HFF-Myc (cell line): ENCODE measurements around the gene CDKAL1.

Source experiments
- DNase-seq: peaks from one replicate; pipeline ENCODE4 v3.0.0-alpha.2; 2011; ENCODE audit warnings: low read depth; ENCODE audit errors: extremely low read depth
- H3K4me3 ChIP-seq: replicated peaks from 2 replicates; pipeline ENCODE4 v1.5.1; 2011; ENCODE audit warnings: low read depth, mild to moderate bottlenecking, control low read depth, low read length
- TF ChIP-seq, protein P1 (sequence below): IDR thresholded peaks from 2 replicates; pipeline ENCODE4 v1.5.1; 2012; ENCODE audit warnings: mild to moderate bottlenecking, low read depth, low read length, control low read depth; ENCODE audit errors: missing control alignments

The CDKAL1 gene

DNA sequence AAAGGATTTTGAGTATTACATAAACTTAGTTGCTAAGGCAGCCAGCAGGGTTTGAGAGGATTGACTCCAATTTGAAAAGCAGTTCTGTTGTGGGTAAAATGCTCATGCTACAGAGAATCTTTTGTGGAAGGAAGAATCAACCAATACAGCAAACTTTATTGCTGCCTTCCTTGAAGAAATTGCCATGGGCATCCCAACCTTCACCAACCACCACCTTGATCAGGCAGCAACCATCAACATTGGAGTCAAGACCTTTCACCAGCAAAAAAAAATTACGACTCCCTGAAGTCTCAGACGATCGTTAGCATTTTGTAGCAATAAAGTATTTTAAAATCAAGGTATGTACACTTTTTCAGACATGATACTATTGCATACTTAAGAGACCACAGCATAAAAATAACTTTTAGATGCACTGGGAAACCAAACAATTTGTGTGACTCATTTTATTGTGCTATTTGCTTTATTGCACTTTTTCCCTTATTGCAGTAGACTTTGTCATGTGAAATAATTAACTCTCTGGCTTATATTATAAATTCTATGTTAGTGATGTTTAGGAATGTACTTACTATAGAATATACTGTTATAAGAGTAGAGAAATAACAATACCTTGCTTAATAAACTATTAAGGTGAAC is 390.8 kb downstream of the CDKAL1 start:
- DNase-seq, result no peak
- no peak overlapping the region for H3K4me3 ChIP-seq
- TF ChIP-seq, protein P1, sequence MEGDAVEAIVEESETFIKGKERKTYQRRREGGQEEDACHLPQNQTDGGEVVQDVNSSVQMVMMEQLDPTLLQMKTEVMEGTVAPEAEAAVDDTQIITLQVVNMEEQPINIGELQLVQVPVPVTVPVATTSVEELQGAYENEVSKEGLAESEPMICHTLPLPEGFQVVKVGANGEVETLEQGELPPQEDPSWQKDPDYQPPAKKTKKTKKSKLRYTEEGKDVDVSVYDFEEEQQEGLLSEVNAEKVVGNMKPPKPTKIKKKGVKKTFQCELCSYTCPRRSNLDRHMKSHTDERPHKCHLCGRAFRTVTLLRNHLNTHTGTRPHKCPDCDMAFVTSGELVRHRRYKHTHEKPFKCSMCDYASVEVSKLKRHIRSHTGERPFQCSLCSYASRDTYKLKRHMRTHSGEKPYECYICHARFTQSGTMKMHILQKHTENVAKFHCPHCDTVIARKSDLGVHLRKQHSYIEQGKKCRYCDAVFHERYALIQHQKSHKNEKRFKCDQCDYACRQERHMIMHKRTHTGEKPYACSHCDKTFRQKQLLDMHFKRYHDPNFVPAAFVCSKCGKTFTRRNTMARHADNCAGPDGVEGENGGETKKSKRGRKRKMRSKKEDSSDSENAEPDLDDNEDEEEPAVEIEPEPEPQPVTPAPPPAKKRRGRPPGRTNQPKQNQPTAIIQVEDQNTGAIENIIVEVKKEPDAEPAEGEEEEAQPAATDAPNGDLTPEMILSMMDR, result no peak

DNA sequence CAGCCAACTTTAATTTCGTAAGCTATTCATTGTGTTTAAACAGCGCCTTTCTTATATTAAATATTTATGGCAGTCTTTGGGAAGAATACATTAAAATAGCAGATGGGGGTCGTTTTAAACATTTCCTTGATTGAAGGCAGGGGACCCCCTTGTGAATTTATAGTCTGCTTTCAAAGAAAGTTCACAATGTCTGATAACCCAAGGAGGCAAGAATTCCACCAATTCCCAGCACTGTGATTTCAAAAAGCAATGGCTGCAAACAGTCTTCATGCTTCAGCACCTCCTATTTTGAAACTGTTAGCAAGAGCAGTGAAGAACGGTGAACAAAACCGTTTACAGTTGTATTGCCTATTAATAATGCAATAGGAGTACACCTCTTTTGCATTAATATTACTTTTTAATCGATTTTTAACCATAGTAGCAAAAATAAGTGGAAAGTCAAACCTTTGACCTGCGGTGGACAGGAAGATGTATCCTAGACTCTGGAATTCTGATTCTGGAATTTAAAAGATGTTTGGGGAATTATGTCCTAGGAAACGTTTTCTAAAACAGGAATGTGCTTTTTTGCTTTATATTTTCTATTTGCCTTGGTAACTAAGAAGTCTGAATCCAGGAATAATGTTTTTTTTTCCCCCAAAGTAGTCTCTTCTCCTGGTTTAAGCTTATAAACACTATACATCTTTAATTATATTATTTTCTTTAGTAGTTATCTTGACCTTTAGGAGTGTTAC is 393.0 kb downstream of the CDKAL1 start:
- no peak for DNase-seq

DNA sequence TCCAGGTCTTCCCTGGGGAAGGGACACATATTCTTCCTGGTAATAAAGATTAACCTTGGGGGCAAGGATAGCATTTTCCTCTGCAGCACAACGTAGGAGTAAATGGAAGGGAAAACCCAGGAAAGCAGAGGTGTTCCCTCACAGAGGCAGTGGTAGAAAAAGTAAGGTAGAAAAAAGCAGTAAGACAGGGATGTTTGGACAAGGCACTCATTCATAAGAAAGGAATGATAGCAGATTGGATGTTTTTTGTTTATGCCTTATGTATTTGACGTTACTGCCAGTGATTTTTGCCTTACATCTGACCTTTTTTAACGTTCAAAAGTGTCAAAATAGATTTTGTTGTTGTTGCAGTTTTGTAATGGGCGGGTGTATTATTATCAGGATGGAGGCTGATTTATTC is 395.0 kb downstream of the CDKAL1 start:
- DNase-seq, result no peak
- no peak overlapping the region for H3K4me3 ChIP-seq
- TF ChIP-seq, protein P1, result no peak

More for the DNA sequence above, 393.0 kb downstream of the CDKAL1 start:
- no peak overlapping the region for H3K4me3 ChIP-seq
- TF ChIP-seq, protein P1, result no peak

DNA sequence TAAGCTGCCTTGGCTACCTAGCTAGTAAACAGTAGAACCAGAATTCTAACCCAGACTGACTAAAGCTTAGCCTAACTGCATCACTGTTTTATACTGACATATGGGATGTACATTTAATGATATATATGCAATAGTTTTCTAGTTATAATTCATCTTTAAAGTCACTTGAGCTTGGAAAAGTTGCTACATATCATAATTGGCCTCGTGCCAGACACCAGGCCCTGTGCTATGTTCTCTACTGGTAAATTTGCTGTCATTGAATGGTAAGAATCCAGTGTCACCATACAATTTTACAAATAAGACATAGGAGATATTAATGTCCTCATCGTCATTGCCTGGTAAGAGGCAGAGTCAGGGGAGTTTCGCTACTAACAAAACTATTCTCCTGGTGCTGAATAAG is 396.8 kb downstream of the CDKAL1 start:
- DNase-seq, result no peak

DNA sequence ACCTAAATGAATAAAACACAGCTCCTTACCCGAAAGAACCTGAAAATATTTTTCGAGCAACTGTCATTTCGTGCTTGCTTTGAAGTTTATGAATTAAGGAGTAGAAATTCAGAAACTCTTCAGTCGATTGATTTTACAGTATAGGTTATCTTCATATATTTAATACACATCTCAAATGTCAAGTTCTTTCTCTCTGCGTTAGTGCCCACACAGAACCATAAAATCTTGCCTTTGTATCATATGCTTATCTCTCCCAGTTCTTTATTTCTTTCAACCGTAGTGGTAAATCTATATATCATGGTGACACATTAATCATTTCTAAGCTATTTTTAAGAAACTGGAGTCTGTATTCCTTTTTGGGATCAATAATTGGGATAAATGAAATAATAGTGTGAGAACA is 397.5 kb downstream of the CDKAL1 start:
- no peak overlapping the region for H3K4me3 ChIP-seq
- DNase-seq, result no peak
- TF ChIP-seq, protein P1, result no peak

More for the DNA sequence above, 396.8 kb downstream of the CDKAL1 start:
- H3K4me3 ChIP-seq, result no peak overlapping the region
- TF ChIP-seq, protein P1, result no peak

DNA sequence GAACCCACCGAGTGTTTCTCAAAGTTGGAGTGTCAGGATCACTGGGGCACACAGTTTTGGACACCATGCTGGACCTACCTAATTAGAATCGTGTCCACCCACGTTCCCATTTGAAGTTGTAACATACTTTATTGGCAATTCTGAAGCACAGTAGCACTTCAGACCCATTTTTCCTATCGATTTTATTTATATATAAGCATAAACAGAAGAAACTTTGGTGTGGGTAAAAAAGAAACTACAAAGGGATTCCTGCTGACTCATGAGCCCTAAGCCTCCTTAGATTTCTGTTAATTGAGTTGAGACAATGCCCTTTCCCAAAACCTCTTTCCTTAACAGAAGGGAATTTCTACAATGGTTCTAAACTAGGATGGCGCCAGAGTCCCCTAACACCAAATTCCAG is 398.0 kb downstream of the CDKAL1 start:
- H3K4me3 ChIP-seq, result no peak overlapping the region
- TF ChIP-seq, protein P1, result no peak
- DNase-seq, result no peak
